Measurements from ENCODE around the gene COL13A1. TPM values are rescaled to one million over a fixed set of nuclear protein-coding genes. Genes with fewer than 3 reads are reported as not detected.

The COL13A1 gene
- total RNA-seq, 4 donors from 2014 or later = 0.17 to 0.49 (median 0.44) TPM; not detected in 1

- TF ChIP-seq CTCF (IDR thresholded peaks at IDR 0.05; ENCODE audit: low read depth) = no peak
These were observed 41.6 kb upstream of the COL13A1 start for GRCh38 chr10:69760072-69760471.

GRCh38 chr10:69761320-69761719, 40.4 kb upstream of the COL13A1 start:
- no peak for TF ChIP-seq CTCF (IDR thresholded peaks at IDR 0.05; ENCODE audit: low read depth)

GRCh38 chr10:69766161-69766910, 35.4 kb upstream of the COL13A1 start:
- TF ChIP-seq CTCF (IDR thresholded peaks at IDR 0.05; ENCODE audit: low read depth) = no peak

- TF ChIP-seq CTCF (IDR thresholded peaks at IDR 0.05; ENCODE audit: low read depth) = no peak
These were observed 33.9 kb upstream of the COL13A1 start for GRCh38 chr10:69767793-69768192.

- no peak for TF ChIP-seq CTCF (IDR thresholded peaks at IDR 0.05; ENCODE audit: low read depth)
These were observed 33.3 kb upstream of the COL13A1 start for GRCh38 chr10:69768386-69768785.

- no peak for TF ChIP-seq CTCF (IDR thresholded peaks at IDR 0.05; ENCODE audit: low read depth)
These were observed 32.2 kb upstream of the COL13A1 start for GRCh38 chr10:69769395-69769992.

GRCh38 chr10:69772933-69773704, 28.6 kb upstream of the COL13A1 start:
- no peak for TF ChIP-seq CTCF (IDR thresholded peaks at IDR 0.05; ENCODE audit: low read depth)

Measured in subcutaneous adipose tissue (tissue), 4 donors.